Stomach (tissue), 9 donors: ENCODE results near the gene C2orf78. TPM values are rescaled to one million over a fixed set of nuclear protein-coding genes. Genes with fewer than 3 reads are reported as not detected.

Experiments
- DNase-seq, 2 donors: peaks; one replicate each; pipeline versions ENCODE4 v3.0.0 to v3.0.0-alpha.2; 2013 to 2019
- H3K27ac ChIP-seq, 5 donors: fragments of 200-600 bp in 4 of 5; sonication (generic) in 4 of 5; one replicate each; pipeline ENCODE4 v1.5.1; 2013 to 2019; ENCODE audit warnings: mild to moderate bottlenecking in 1 of 5, moderate library complexity in 1 of 5
- H3K27me3 ChIP-seq, 3 donors: fragments of 200-600 bp; sonication (generic); one replicate each; pipeline ENCODE4 v1.5.1; 2017 to 2019; ENCODE audit warnings: mixed run types in 1 of 3
- H3K36me3 ChIP-seq, 4 donors: fragments of 200-600 bp; sonication (generic); 1 replicate in 3 of 4; 2 replicates in 1 of 4; pipeline ENCODE4 v1.5.1; 2016 to 2019
- H3K4me1 ChIP-seq, 4 donors: fragments of 200-600 bp; sonication (generic); one replicate each; pipeline ENCODE4 v1.5.1; 2016 to 2019
- H3K4me3 ChIP-seq, 4 donors: fragments of 200-600 bp; sonication (generic) in 3 of 4; one replicate each; pipeline ENCODE4 v1.5.1; 2016 to 2019; ENCODE audit warnings: mild to moderate bottlenecking in 1 of 4
- H3K9me3 ChIP-seq, 4 donors: fragments of 200-600 bp; sonication (generic); one replicate each; pipeline ENCODE4 v1.5.1; 2016 to 2019
- CTCF ChIP-seq, 7 experiments: fragments of 450-650 bp in 4 of 7; fragments of 200-600 bp in 3 of 7; sonication (generic) in 3 of 7; IDR thresholded peaks; one replicate each; pipeline ENCODE4 v1.5.1; 2016 to 2019; ENCODE audit warnings: antibody characterized with exemption in 7 of 7, control low read depth in 2 of 7, mild to moderate bottlenecking in 1 of 7
- EP300 ChIP-seq: sonication (generic); formaldehyde crosslinking; IDR thresholded peaks from one replicate; pipeline ENCODE4 v1.6.1; 2017; ENCODE audit warnings: antibody characterized with exemption
- POLR2A ChIP-seq, 4 donors: fragments of 450-650 bp; IDR thresholded peaks; one replicate each; pipeline ENCODE4 v1.6.1; 2016; ENCODE audit warnings: antibody characterized with exemption in 4 of 4, control low read depth in 2 of 4, mild to moderate bottlenecking in 1 of 4, moderate library complexity in 1 of 4
- POLR2AphosphoS5 ChIP-seq, 3 donors: sonication (generic); formaldehyde crosslinking; IDR thresholded peaks; one replicate each; pipeline ENCODE4 v1.6.1; 2016; ENCODE audit warnings: antibody characterized with exemption in 3 of 3
- WGBS, 5 donors: extraction: QIAGEN DNeasy Blood & Tissue Kit in 3 of 5; methylation state at CpG; one replicate each; pipeline versions ENCODE4 v1.1.5 to v1.1.7; 2013 to 2018; 5-methylcytosine and 5-hydroxymethylcytosine counted together
- intact Hi-C: fragments of 100-400 bp; cut with DNase I; formaldehyde crosslinking; loops from one replicate; pipeline ENCODE4 v1.15.1; 2023; ENCODE audit warnings: low total_unique reads
- polyA plus RNA-seq, 3 donors: library from polyadenylated mRNA; stranded (reverse); fragments of 200-250 nt; gene quantifications; one replicate each; pipeline ENCODE4 v1.2.3, GENCODE V29; 2013
- total RNA-seq, 5 donors: library from RNA; depleted of rRNA; stranded (reverse); fragments of >200 nt; gene quantifications; one replicate each; pipeline versions ENCODE4 v1.1.0 to v1.2.3, GENCODE V29; 2014 to 2016
- donor health status: healthy with polysubstance abuse.
- donor health status: Bipolar disorder and iron deficiency.
- donor health status: healthy.

C2orf78 gene
- total and polyA plus RNA-seq, 8 donors = not detected

DNA sequence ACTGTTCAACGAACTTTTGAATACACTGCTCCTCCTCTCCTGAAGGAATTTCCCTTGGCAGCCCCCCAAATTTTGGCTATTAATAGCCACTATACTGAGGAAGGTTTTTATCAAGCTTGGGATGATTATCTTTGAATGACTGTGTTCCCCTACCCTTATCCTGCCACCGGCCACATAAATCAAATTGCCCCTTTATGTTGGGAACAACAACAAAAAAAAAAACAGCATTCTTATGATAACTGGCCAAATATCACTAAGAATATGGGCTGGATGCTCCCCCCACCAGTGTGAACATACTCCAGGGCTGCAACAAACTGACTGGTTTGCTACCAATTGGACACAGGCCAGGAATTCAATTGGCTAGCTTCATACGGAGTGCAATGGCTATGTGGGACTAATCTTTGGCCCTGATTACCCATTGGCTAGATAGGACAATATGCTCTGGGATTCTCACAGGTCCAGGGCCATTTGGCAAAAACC lies 24.7 kb upstream of the C2orf78 start:
- WGBS, 5 donors = 13 to 23% (median 16%) methylated on average over 3 of the region's 3 CpGs
- TF ChIP-seq POLR2AphosphoS5 (IDR thresholded peaks at IDR 0.05) = no peak
- intact Hi-C loops = no loop called here
- no peaks in the 10 kb centered on the region for H3K9me3 ChIP-seq
- peak; percentile 31 to 40 for DNase-seq
- no peak overlapping the region for H3K27ac ChIP-seq
- no peak overlapping the region for H3K4me3 ChIP-seq
- H3K27me3 ChIP-seq = no peaks in the 10 kb centered on the region
- peaks cover 6 to 16% (median 11%) of the 10 kb centered on the region in 4 donors for H3K4me1 ChIP-seq
- H3K36me3 ChIP-seq = peaks cover 18 to 96% (median 93%) of the 10 kb centered on the region in 4 donors

- H3K9me3 ChIP-seq = no peaks in the 10 kb centered on the region
- H3K27me3 ChIP-seq = no peaks in the 10 kb centered on the region
- WGBS, 5 donors = 86 to 95% (median 93%) methylated on average over 2 of the region's 2 CpGs
- H3K27ac ChIP-seq = no peak overlapping the region
- TF ChIP-seq CTCF (IDR thresholded peaks at IDR 0.05) (no peak), POLR2A (IDR thresholded peaks at IDR 0.05) (no peak), POLR2AphosphoS5 (IDR thresholded peaks at IDR 0.05) (no peak), EP300 (no peak)
- no peak for DNase-seq
- H3K4me3 ChIP-seq = no peak overlapping the region
- H3K4me1 ChIP-seq = peaks cover 6 to 16% (median 11%) of the 10 kb centered on the region in 4 donors
- intact Hi-C loops = no loop called here
- peaks cover 24 to 96% (median 93%) of the 10 kb centered on the region in 4 donors for H3K36me3 ChIP-seq
These were observed 24.1 kb upstream of the C2orf78 start for GRCh38 chr2:73759904-73760303.

DNA sequence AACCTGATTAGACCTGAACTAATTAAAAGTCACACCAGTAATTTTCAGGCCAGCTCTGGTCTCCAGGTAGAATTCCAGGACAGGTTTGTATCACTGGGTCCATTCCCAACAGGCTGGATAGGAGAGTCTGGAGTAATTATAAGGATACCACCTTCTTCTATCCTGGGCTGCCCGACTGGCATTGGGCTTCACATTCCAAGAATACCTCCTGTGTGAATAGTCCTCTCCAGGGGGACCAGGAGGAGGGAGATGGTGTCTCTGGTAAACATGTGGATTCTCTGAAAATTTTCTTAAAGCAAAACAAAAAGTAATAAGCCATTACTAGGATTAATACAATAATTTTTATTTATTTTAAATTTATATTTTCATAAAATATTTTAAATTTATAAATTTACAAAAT lies 21.4 kb upstream of the C2orf78 start:
- Histone ChIP-seq H3K4me1 (peaks cover 6 to 16% (median 11%) of the 10 kb centered on the region in 4 donors), H3K27ac (no peak overlapping the region), H3K36me3 (peaks cover 36 to 99% (median 96%) of the 10 kb centered on the region in 4 donors), H3K9me3 (no peaks in the 10 kb centered on the region), H3K27me3 (no peaks in the 10 kb centered on the region), H3K4me3 (no peak overlapping the region)
- 84 to 91% (median 86%) methylated on average over 1 of the region's 1 CpG for WGBS, 5 donors
- TF ChIP-seq CTCF (IDR thresholded peaks at IDR 0.05) (no peak), POLR2A (IDR thresholded peaks at IDR 0.05) (no peak), POLR2AphosphoS5 (IDR thresholded peaks at IDR 0.05) (no peak), EP300 (no peak)
- intact Hi-C loops = no loop called here
- no peak for DNase-seq

- intact Hi-C loops = no loop called here
- H3K27ac ChIP-seq = no peak overlapping the region
- no peaks in the 10 kb centered on the region for H3K9me3 ChIP-seq
- H3K27me3 ChIP-seq = no peaks in the 10 kb centered on the region
- 94 to 100% (median 100%) methylated on average over 1 of the region's 1 CpG for WGBS, 5 donors
- peaks cover 0 to 5% (median 2%) of the 10 kb centered on the region in 4 donors for H3K4me1 ChIP-seq
- H3K36me3 ChIP-seq = peaks cover 50 to 100% (median 100%) of the 10 kb centered on the region in 4 donors
- no peak overlapping the region for H3K4me3 ChIP-seq
- no peak for DNase-seq
- TF ChIP-seq POLR2AphosphoS5 (IDR thresholded peaks at IDR 0.05) (no peak), EP300 (no peak), POLR2A (IDR thresholded peaks at IDR 0.05) (no peak), CTCF (IDR thresholded peaks at IDR 0.05) (no peak)
These were observed 19.0 kb upstream of the C2orf78 start for GRCh38 chr2:73764945-73765344.

DNA sequence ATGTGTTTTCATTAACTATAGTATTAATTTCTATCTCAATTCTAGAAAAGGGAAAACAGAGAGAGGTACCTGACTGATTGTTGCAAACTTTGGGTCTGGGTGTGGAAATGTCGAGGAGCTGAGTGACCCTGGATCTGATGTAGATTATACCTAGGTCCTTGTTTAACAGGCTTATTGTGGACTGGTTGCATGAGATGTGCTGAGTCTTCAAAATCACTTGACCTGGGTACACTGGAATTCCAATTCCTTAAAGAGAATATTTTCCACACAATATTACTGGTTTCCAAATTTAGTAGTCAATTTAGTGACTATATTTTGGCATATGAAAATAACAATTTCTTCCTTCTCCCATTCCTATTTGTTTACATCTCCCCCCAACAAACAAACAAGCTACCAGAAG lies 17.6 kb upstream of the C2orf78 start:
- DNase-seq = no peak
- Histone ChIP-seq H3K4me1 (no peaks in the 10 kb centered on the region), H3K36me3 (peaks cover 54 to 100% (median 100%) of the 10 kb centered on the region in 4 donors), H3K27me3 (no peaks in the 10 kb centered on the region), H3K27ac (no peak overlapping the region), H3K9me3 (no peaks in the 10 kb centered on the region), H3K4me3 (no peak overlapping the region)
- 93 to 97% (median 96%) methylated on average over 1 of the region's 1 CpG for WGBS, 5 donors
- intact Hi-C loops = no loop called here
- TF ChIP-seq POLR2A (IDR thresholded peaks at IDR 0.05) (no peak), EP300 (no peak), POLR2AphosphoS5 (IDR thresholded peaks at IDR 0.05) (no peak), CTCF (IDR thresholded peaks at IDR 0.05) (no peak)
